Ascending aorta (tissue), 2 donors: ENCODE data around the gene POU2F2. TPM values are rescaled to one million over a fixed set of nuclear protein-coding genes. Genes with fewer than 3 reads are reported as not detected.

Experiments
- DNase-seq, 2 donors: peaks; one replicate each; pipeline ENCODE4 v3.0.0-alpha.2; 2019; ENCODE audit warnings: low spot score in 2 of 2
- H3K27ac ChIP-seq, 2 donors: fragments of 200-600 bp; sonication (generic); one replicate each; pipeline ENCODE4 v1.5.1; 2016 to 2017; ENCODE audit warnings: mild to moderate bottlenecking in 1 of 2
- H3K27me3 ChIP-seq: fragments of 200-600 bp; sonication (generic); one replicate; pipeline ENCODE4 v1.5.1; 2017
- H3K36me3 ChIP-seq, 2 donors: fragments of 200-600 bp; sonication (generic); one replicate each; pipeline ENCODE4 v1.5.1; 2016
- H3K4me1 ChIP-seq, 2 donors: fragments of 200-600 bp; sonication (generic); one replicate each; pipeline ENCODE4 v1.5.1; 2016 to 2017; ENCODE audit warnings: mild to moderate bottlenecking in 1 of 2
- H3K4me3 ChIP-seq, 2 donors: fragments of 200-600 bp; sonication (generic); one replicate each; pipeline ENCODE4 v1.5.1; 2016 to 2017; ENCODE audit warnings: mild to moderate bottlenecking in 1 of 2
- H3K9me3 ChIP-seq, 2 donors: fragments of 200-600 bp; sonication (generic); one replicate each; pipeline ENCODE4 v1.5.1; 2016
- CTCF ChIP-seq, 3 experiments: fragments of 200-600 bp in 2 of 3; fragments of 450-650 bp in 1 of 3; sonication (generic) in 2 of 3; IDR thresholded peaks; one replicate each; pipeline ENCODE4 v1.5.1; 2016 to 2019; ENCODE audit warnings: antibody characterized with exemption in 3 of 3, mild to moderate bottlenecking in 1 of 3, moderate library complexity in 1 of 3
- intact Hi-C: fragments of 100-400 bp; cut with DNase I; formaldehyde crosslinking; loops from one replicate; pipeline ENCODE4 v1.15.1; 2023
- total RNA-seq: library from RNA; depleted of rRNA; stranded (reverse); fragments of >200 nt; gene quantifications from one replicate; pipeline ENCODE4 v1.1.0, GENCODE V29; 2016

Gene POU2F2
- total RNA-seq, 1 donor from 2014 or later, result not detected

GRCh38 chr19:42161616-42162263 lies 29.5 kb upstream of the POU2F2 start:
- DNase-seq, result no peak
- no peaks in the 10 kb centered on the region for H3K9me3 ChIP-seq
- no peak overlapping the region for H3K27ac ChIP-seq
- intact Hi-C loops, result no loop called here
- no peak overlapping the region for H3K4me3 ChIP-seq
- H3K36me3 ChIP-seq, result no peaks in the 10 kb centered on the region
- H3K27me3 ChIP-seq, result no peaks in the 10 kb centered on the region
- TF ChIP-seq CTCF (IDR thresholded peaks at IDR 0.05), result no peak
- no peaks in the 10 kb centered on the region for H3K4me1 ChIP-seq

DNA sequence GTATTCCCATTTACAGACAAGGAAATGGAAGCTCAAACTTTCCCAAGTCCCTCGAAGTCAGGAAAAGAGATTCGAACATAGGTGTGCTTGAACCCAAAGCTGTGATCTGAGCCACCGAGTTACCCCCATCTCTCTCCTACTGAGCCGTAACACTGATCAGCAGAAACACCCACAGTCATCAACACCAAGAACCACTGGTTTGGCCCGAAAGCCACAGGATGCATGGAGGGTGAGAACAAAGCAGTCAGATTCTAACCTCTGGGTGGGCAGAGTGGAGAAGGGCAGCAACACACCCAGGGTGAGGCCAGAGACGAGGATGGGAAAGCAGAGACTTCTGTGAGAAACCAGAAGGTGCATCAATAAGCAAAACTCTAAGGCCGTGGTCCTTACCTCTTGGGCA lies 27.7 kb upstream of the POU2F2 start:
- H3K4me1 ChIP-seq, result no peaks in the 10 kb centered on the region
- no peak for DNase-seq
- no peaks in the 10 kb centered on the region for H3K9me3 ChIP-seq
- no peaks in the 10 kb centered on the region for H3K36me3 ChIP-seq
- TF ChIP-seq CTCF (IDR thresholded peaks at IDR 0.05), result no peak
- intact Hi-C loops, result no loop called here
- no peak overlapping the region for H3K27ac ChIP-seq
- H3K27me3 ChIP-seq, result no peaks in the 10 kb centered on the region
- no peak overlapping the region for H3K4me3 ChIP-seq

DNA sequence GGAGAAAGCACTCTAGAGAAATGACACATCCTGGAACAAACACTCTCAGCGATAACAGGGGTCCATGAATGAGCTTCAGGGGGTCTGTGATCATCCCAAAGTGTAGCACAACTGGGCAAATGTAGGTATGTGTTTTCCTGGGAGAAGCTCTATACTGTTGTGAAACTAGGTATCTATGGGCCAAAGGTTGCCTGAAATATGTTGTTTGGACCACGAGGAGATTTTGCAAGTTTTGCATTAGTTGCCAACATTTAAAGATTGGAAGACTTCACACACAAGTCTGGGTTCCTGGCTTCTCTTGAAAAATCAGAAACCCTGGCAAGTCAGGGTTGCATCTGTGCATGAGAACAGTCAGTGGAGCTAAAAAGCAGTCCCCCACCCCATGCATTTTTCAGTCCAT lies 26.7 kb upstream of the POU2F2 start:
- intact Hi-C loops, result no loop called here
- H3K4me1 ChIP-seq, result no peaks in the 10 kb centered on the region
- no peak overlapping the region for H3K27ac ChIP-seq
- DNase-seq, result no peak
- no peaks in the 10 kb centered on the region for H3K27me3 ChIP-seq
- no peak overlapping the region for H3K4me3 ChIP-seq
- TF ChIP-seq CTCF (IDR thresholded peaks at IDR 0.05), result no peak
- H3K36me3 ChIP-seq, result no peaks in the 10 kb centered on the region
- H3K9me3 ChIP-seq, result no peaks in the 10 kb centered on the region

DNA sequence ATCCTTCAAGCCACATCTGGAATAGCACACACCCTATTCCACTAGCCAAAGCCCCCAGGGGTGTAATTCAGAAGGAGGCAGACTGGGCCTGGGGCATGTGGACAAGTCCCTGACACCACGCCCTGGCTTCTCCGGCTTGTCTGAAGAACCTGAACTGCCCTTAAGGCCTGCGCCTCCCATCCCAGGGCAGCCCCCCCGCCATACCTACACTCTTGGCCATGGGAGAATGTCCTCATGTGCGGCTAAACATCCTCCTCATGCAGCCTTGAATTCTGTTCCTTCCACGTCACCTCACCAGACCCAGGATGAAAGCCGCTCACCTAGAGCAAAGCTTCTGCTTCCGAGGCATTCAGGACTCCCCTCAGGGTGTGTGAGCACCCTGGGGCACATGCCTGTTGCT lies 24.3 kb upstream of the POU2F2 start:
- Histone ChIP-seq H3K36me3 (no peaks in the 10 kb centered on the region), H3K4me3 (no peak overlapping the region), H3K4me1 (no peaks in the 10 kb centered on the region), H3K27ac (no peak overlapping the region), H3K27me3 (no peaks in the 10 kb centered on the region), H3K9me3 (no peaks in the 10 kb centered on the region)
- intact Hi-C loops, result no loop called here
- TF ChIP-seq CTCF (IDR thresholded peaks at IDR 0.05), result no peak
- DNase-seq, result no peak

- intact Hi-C loops, result no loop called here
- H3K9me3 ChIP-seq, result no peaks in the 10 kb centered on the region
- no peak for TF ChIP-seq CTCF (IDR thresholded peaks at IDR 0.05)
- H3K27ac ChIP-seq, result no peak overlapping the region
- no peak overlapping the region for H3K4me3 ChIP-seq
- H3K36me3 ChIP-seq, result no peaks in the 10 kb centered on the region
- no peaks in the 10 kb centered on the region for H3K27me3 ChIP-seq
- no peaks in the 10 kb centered on the region for H3K4me1 ChIP-seq
- no peak for DNase-seq
Observed at GRCh38 chr19:42155796-42156195, 23.6 kb upstream of the POU2F2 start.
